ENCODE results near the gene SLC22A14. TPM values are rescaled to one million over a fixed set of nuclear protein-coding genes. Genes with fewer than 3 reads are reported as not detected.

SLC22A14 gene
- total and polyA plus RNA-seq, 2 donors (not counting 3 experiments of a cell fraction or from before 2014, with no cell fraction given) = not detected

- ChIA-PET POLR2A (no interaction called here), CTCF (no interaction called here)
- no TSS peak for BruUV-seq (replicated peaks)
- intact Hi-C loops (cut with micrococcal nuclease) = no loop called here
- no peak overlapping the region for H2AFZ ChIP-seq (ENCODE audit: low read depth, low read length)
- TF ChIP-seq POLR2A (IDR thresholded peaks at IDR 0.05; ENCODE audit: low read depth, low read length) = no peak
- TF ChIP-seq POLR2AphosphoS5 (IDR thresholded peaks at IDR 0.05; ENCODE audit: insufficient read depth, low read depth, low read length) = no peak
- H3K9ac ChIP-seq (replicated peaks; ENCODE audit: extremely low read depth, insufficient read depth, low read length) = no peak overlapping the region
- no peak overlapping the region for H3K4me3 ChIP-seq (replicated peaks in 1 of 3; ENCODE audit: insufficient read depth in 1 of 3, low read depth in 1 of 3, low read length in 3 of 3)
- no peaks in the 10 kb centered on the region for H4K20me1 ChIP-seq (replicated peaks; ENCODE audit: control insufficient read depth, extremely low read depth, insufficient read depth, low read length)
- no peaks in the 10 kb centered on the region for H3K4me1 ChIP-seq (ENCODE audit: control insufficient read depth, extremely low read depth, insufficient read depth, low read length)
- no peak overlapping the region for H3K4me2 ChIP-seq (ENCODE audit: insufficient read depth, low read length)
- no peaks in the 10 kb centered on the region for H3K9me3 ChIP-seq (replicated peaks; ENCODE audit: control insufficient read depth, insufficient read depth, low read length)
- dilution Hi-C loops (cut with MboI; ENCODE audit: extremely low pct_ligation_motif_present, low sequenced_read_pairs) = no loop called here
- H3K27me3 ChIP-seq (ENCODE audit: control insufficient read depth in 2 of 2, insufficient read depth in 2 of 2, low read length in 2 of 2) = no peaks in the 10 kb centered on the region
- FAIRE-seq = no peak
- H3K9me1 ChIP-seq (replicated peaks; ENCODE audit: control insufficient read depth, extremely low read depth, insufficient read depth, low read length) = no peaks in the 10 kb centered on the region
- no peaks in the 10 kb centered on the region for H3K36me3 ChIP-seq (ENCODE audit: control insufficient read depth in 2 of 2, extremely low read depth in 1 of 2, insufficient read depth in 2 of 2, low read length in 2 of 2)
- no peak for DNase-seq (ENCODE audit: low read depth, low spot score)
- H3K79me2 ChIP-seq (ENCODE audit: control insufficient read depth, insufficient read depth, low read length) = no peaks in the 10 kb centered on the region
- no peak overlapping the region for H3K27ac ChIP-seq (ENCODE audit: insufficient read depth, low read depth, low read length)
Observed at GRCh38 chr3:38270606-38271005, 11.5 kb upstream of the SLC22A14 start.

- no TSS peak for BruUV-seq (replicated peaks)
- dilution Hi-C loops (cut with MboI; ENCODE audit: extremely low pct_ligation_motif_present, low sequenced_read_pairs) = no loop called here
- CTCF ChIA-PET = interaction anchor here (1.2 kb wide), 1 partner anchor 75 kb away, joined by 4 read pairs; the partner anchor contains the start of gene XYLB
- no peaks in the 10 kb centered on the region for H3K36me3 ChIP-seq (ENCODE audit: control insufficient read depth in 2 of 2, extremely low read depth in 1 of 2, insufficient read depth in 2 of 2, low read length in 2 of 2)
- H2AFZ ChIP-seq (ENCODE audit: low read depth, low read length) = no peak overlapping the region
- FAIRE-seq = no peak
- no peak for DNase-seq (ENCODE audit: low read depth, low spot score)
- no peaks in the 10 kb centered on the region for H3K9me1 ChIP-seq (replicated peaks; ENCODE audit: control insufficient read depth, extremely low read depth, insufficient read depth, low read length)
- no peak overlapping the region for H3K4me3 ChIP-seq (replicated peaks in 1 of 3; ENCODE audit: insufficient read depth in 1 of 3, low read depth in 1 of 3, low read length in 3 of 3)
- TF ChIP-seq FOS (IDR thresholded peaks at IDR 0.05; ENCODE audit: borderline replicate concordance, insufficient read depth, low read length) = no peak
- TF ChIP-seq EZH2 (IDR thresholded peaks at IDR 0.05; ENCODE audit: borderline replicate concordance, low read depth, low read length, severe bottlenecking) = no peak
- no peak for TF ChIP-seq CTCF (IDR thresholded peaks at IDR 0.05; ENCODE audit: extremely low read depth in 1 of 2, insufficient read depth in 1 of 2, low read depth in 1 of 2, low read length in 2 of 2)
- no peak for TF ChIP-seq POLR2A (IDR thresholded peaks at IDR 0.05; ENCODE audit: low read depth, low read length)
- TF ChIP-seq MYC (IDR thresholded peaks at IDR 0.05; ENCODE audit: low read depth, low read length) = no peak
- no peak for TF ChIP-seq JUN (IDR thresholded peaks at IDR 0.05; ENCODE audit: borderline replicate concordance, insufficient read depth, insufficient read length, low read depth)
- no peak for TF ChIP-seq POLR2AphosphoS5 (IDR thresholded peaks at IDR 0.05; ENCODE audit: insufficient read depth, low read depth, low read length)
- no peak for TF ChIP-seq GATA2 (IDR thresholded peaks at IDR 0.05; ENCODE audit: insufficient read depth, insufficient read length, low read depth, low read length)
- no peak for TF ChIP-seq MAX (IDR thresholded peaks at IDR 0.05; ENCODE audit: insufficient read depth, insufficient read length)
- H3K4me2 ChIP-seq (ENCODE audit: insufficient read depth, low read length) = no peak overlapping the region
- H3K4me1 ChIP-seq (ENCODE audit: control insufficient read depth, extremely low read depth, insufficient read depth, low read length) = no peaks in the 10 kb centered on the region
- H3K79me2 ChIP-seq (ENCODE audit: control insufficient read depth, insufficient read depth, low read length) = no peaks in the 10 kb centered on the region
- H3K27me3 ChIP-seq (ENCODE audit: control insufficient read depth in 2 of 2, insufficient read depth in 2 of 2, low read length in 2 of 2) = no peaks in the 10 kb centered on the region
- H3K27ac ChIP-seq (ENCODE audit: insufficient read depth, low read depth, low read length) = no peak overlapping the region
- no peaks in the 10 kb centered on the region for H4K20me1 ChIP-seq (replicated peaks; ENCODE audit: control insufficient read depth, extremely low read depth, insufficient read depth, low read length)
- POLR2A ChIA-PET = no interaction called here
- no peak overlapping the region for H3K9ac ChIP-seq (replicated peaks; ENCODE audit: extremely low read depth, insufficient read depth, low read length)
- no peaks in the 10 kb centered on the region for H3K9me3 ChIP-seq (replicated peaks; ENCODE audit: control insufficient read depth, insufficient read depth, low read length)
- intact Hi-C loops (cut with micrococcal nuclease) = no loop called here
Observed at GRCh38 chr3:38271553-38271952, 10.5 kb upstream of the SLC22A14 start.

Data from endothelial cell of umbilical vein (primary cell).